NK-92 (cell line): Measurements from ENCODE around the gene LGI2.

Source experiments
- DNase-seq: peaks from one replicate; lab custom pipeline; 2025; ENCODE audit not compliant: unreplicated experiment; lab: John Stamatoyannopoulos, UW

The LGI2 gene

DNA sequence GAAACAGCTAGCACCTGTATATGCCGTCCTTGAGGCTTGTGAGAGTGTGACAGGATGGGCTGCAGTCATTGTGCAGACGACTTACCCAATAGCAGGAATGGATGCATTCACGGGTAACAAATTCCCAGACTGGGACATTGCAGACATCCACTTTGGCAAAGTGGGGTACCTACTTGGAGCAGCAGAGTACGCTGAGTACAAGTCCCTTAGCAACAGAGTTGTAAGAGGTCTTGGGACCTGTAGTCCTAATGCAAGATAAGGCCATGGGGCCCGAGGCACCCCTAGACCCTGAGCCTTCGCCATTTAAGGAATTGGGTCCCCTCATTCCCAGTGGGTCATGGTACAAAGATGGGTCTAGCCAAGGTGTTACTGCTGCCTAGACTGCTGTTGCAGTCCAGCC lies 62.5 kb downstream of the LGI2 start:
- DNase-seq, result no peak

GRCh38 chr4:24967346-24967745 lies 63.4 kb downstream of the LGI2 start:
- DNase-seq, result no peak

DNA sequence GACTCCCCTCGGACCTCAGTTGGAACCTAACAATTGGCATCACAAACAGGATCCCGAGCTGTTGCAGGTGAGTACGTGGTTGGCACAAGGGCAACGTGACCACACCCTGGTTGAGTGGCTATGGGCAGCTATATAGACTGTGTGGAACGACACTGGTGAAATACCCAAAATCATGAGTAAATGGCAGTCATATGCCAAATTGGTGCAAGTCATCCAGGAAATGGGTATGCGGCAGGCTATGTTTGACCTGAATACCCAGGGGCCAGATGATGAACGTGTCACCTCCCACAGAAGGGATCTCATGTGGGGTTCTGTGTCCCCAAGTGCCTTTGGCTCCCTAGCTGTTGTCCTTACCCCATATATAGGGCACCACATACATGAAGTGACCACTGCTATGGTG lies 64.7 kb downstream of the LGI2 start:
- DNase-seq, result no peak

- DNase-seq, result no peak
These were observed 65.1 kb downstream of the LGI2 start for GRCh38 chr4:24965627-24966026.

DNA sequence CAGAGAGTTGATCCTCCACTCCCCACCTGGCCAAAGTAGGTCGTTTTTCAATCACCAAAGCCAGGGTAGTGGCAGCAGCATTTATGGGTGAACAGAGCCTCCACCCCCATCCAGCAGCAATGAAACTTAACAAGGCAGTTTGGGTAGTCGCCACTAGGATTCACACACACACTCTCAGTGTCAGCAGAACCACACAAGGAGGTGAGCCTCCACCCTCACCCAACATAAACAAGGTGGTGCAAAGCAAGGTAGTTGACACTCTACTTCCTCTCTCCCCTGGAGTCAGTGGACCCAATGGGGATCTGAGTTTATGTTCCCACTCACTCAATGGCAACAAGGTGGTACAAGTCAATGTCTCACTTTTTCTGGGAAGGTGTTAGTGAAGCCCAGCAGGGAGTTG lies 67.5 kb downstream of the LGI2 start:
- no peak for DNase-seq

DNA sequence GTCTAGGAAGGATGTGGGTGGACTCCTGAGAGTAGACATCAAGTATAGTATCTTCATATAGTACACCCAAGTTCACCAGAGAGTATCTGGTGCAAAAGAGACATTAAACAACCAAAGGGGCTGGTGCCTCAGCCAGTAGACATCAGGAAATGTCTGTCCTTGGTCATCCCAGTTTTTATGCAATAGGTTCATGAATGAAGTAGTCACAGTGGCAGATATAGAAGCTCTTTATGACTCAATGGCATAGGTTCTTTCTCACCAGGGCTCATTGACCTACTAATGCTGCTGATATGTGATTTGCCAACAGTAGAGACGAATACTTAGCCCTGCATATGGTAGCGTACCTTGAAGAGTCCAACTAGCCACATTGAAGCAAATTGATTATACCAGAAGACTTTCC lies 72.9 kb downstream of the LGI2 start:
- no peak for DNase-seq

- no peak for DNase-seq
These were observed 74.0 kb downstream of the LGI2 start for GRCh38 chr4:24956763-24957162.

DNA sequence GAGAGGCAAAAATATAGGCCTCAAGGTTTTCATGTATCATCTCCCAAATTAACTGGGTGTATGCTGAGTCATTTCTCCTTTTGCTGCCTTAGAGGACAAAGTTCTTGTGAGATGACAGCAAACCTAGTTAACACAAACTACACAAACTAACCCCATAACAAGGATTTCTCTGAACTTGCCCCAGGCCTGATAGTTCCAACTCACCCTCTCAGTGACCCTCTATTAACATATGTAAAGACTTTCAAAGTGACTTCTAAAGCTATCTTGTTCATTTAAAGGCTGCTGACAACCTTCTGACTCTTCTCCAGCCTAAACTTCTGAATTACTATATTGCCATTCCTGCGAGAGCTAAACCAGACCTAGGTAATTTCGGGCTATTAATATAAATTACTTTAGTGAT lies 74.7 kb downstream of the LGI2 start:
- no peak for DNase-seq

DNA sequence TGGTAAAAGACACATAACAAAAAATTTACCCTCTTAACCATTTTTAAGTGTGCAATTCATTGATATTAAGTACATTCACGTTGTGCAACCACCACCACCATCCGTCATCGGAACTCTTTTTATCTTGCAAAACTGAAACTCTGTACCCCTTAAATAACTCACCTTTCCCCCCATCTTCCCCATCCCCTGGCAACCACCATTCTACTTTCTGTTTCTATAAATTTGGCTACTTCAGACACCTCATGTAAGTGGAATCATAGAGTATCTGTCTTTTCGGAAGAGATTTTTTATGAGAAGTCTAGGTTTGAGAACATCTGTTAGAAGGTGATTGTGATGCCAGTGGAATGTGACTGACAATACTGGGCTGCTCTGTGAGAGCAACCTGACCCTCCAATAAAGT lies 78.1 kb downstream of the LGI2 start:
- no peak for DNase-seq

DNA sequence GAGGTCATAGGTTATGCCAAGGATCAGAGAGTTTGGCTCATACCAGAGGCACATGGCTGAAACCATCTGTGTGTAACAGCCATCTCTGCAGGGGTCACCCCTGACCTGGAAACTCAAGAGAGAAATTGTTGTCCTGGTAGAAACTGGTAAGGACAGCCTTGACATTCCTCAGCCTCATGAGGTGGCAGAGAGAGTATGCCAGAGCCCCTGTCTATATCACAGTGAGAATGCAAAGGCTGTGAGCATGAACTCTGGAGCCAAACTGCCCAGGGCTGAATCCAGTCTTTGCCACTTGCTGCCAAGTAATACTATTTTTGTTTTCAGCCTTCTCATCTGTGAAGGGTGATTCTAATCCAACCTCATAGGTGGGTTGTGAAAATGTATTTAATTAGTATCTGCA lies 80.8 kb downstream of the LGI2 start:
- DNase-seq, result no peak
